Heart right ventricle (tissue), 16 donors: ENCODE measurements around the gene PHKG2. TPM values are rescaled to one million over a fixed set of nuclear protein-coding genes. Genes with fewer than 3 reads are reported as not detected.

ENCODE experiments used
- ATAC-seq, 8 donors: fragments of 200-7000 bp; cut with Tn5 transposase; one replicate each; pipeline ENCODE4 v1.9.1; 2020; ENCODE audit warnings: mild to moderate bottlenecking in 8 of 8, moderate library complexity in 8 of 8, moderate number of reproducible peaks in 1 of 8
- DNase-seq, 2 donors: peaks; one replicate each; pipeline ENCODE4 v3.0.0-alpha.2; 2020
- H3K27ac ChIP-seq, 10 donors: fragments of 200-600 bp; sonication (generic) in 2 of 10; one replicate each; pipeline versions ENCODE4 v1.5.0 to v1.8.0; 2020 to 2022; ENCODE audit warnings: mild to moderate bottlenecking in 3 of 10
- H3K27me3 ChIP-seq, 7 donors: fragments of 200-600 bp; one replicate each; pipeline ENCODE4 v1.8.0; 2021 to 2022; ENCODE audit warnings: mild to moderate bottlenecking in 2 of 7
- H3K36me3 ChIP-seq, 9 donors: fragments of 200-600 bp; sonication (generic) in 1 of 9; one replicate each; pipeline versions ENCODE4 v1.5.0 to v1.8.0; 2020 to 2022; ENCODE audit warnings: mild to moderate bottlenecking in 2 of 9
- H3K4me1 ChIP-seq, 9 donors: fragments of 200-600 bp; sonication (generic) in 1 of 9; one replicate each; pipeline versions ENCODE4 v1.5.0 to v1.8.0; 2020 to 2022; ENCODE audit warnings: mild to moderate bottlenecking in 4 of 9
- H3K4me3 ChIP-seq, 10 donors: fragments of 200-600 bp; sonication (generic) in 2 of 10; one replicate each; pipeline versions ENCODE4 v1.5.0 to v1.8.0; 2020 to 2022; ENCODE audit warnings: mild to moderate bottlenecking in 7 of 10, moderate library complexity in 2 of 10
- H3K9me3 ChIP-seq, 11 donors: fragments of 200-600 bp in 10 of 11; sonication (generic) in 2 of 11; one replicate each; pipeline versions ENCODE4 v1.5.0 to v1.8.0; 2013 to 2022; ENCODE audit warnings: mild to moderate bottlenecking in 2 of 11, control low read depth in 1 of 11, moderate library complexity in 1 of 11
- WGBS, 2 donors: extraction: QIAGEN DNeasy Blood & Tissue Kit; methylation state at CpG; one replicate each; pipeline ENCODE4 v1.1.7; 2013; ENCODE audit warnings: inconsistent platforms in 1 of 2; 5-methylcytosine and 5-hydroxymethylcytosine counted together
- intact Hi-C, 10 donors: fragments of 100-400 bp; cut with DNase I; formaldehyde crosslinking; loops; one replicate each; pipeline versions ENCODE4 v1.11.1 to v1.14.2; 2022
- polyA plus RNA-seq, 2 donors: library from polyadenylated mRNA; stranded (reverse); fragments of 200-250 nt; gene quantifications; one replicate each; pipeline ENCODE4 v1.2.3, GENCODE V29; 2013
- total RNA-seq, 10 donors: library from RNA; stranded (reverse); fragmentation: NEBNext Ultra II Directional in 3 of 10; extraction: Animal tissue kit (Norgen Biotek cat#: 25700) in 3 of 10; gene quantifications; one replicate each; pipeline versions ENCODE4 v1.2.1 to v1.2.4, GENCODE V29; 2021 to 2023
- TF ChIP-seq, protein P1 (sequence below), 9 donors: fragments of 200-600 bp; sonication (generic) in 2 of 9; IDR thresholded peaks; one replicate each; pipeline versions ENCODE4 v1.5.0 to v1.8.0; 2021 to 2022; ENCODE audit warnings: antibody characterized with exemption in 9 of 9, mild to moderate bottlenecking in 5 of 9, moderate library complexity in 1 of 9
- donor health status: Arrhythmogenic right ventricular cardiomyopathy.
- donor health status: ischemic (EF 13 %, LVEDD 7.1; RV severe dilation, severe dysfunction).
- donor health status: healthy with polysubstance abuse.
- donor health status: DM: no; HTN: yes; CAD: no.
- donor health status: DM: no; HTN: no; CAD: no.
- donor health status: ischemic (EF 25% LVEDD 6.9; RV normal size, moderate dysfunction).
- donor health status: ischemic (EF 25% LVEDD 5.7; RV mildly dilated, moderate dysfunction).
- donor health status: healthy.
- donor health status: DM: yes; HTN: yes; CAD: no.
- donor health status: Ischemic cardiomyopathy.
- donor health status: ischemic (EF 35%, LVEDD 5.7; RV mildly dilated, moderate dysfunction).
- donor health status: nonischemic (EF 11% LVEDD 7.7; RV severe dilation, severe dysfunction).
- donor health status: DM: yes; HTN: yes; CAD: no.
- donor health status: PGD.
- donor health status: ischemic (EF 29% LVEDD 5.4; RV normal size, mild dysfunction).
- donor health status: nonischemic (EF 23%, LVEDD 6.1; RV moderate dilation, normal function).

PHKG2 gene
- total and polyA plus RNA-seq, 12 donors: 12.1 to 40.7 (median 15.8) TPM

DNA sequence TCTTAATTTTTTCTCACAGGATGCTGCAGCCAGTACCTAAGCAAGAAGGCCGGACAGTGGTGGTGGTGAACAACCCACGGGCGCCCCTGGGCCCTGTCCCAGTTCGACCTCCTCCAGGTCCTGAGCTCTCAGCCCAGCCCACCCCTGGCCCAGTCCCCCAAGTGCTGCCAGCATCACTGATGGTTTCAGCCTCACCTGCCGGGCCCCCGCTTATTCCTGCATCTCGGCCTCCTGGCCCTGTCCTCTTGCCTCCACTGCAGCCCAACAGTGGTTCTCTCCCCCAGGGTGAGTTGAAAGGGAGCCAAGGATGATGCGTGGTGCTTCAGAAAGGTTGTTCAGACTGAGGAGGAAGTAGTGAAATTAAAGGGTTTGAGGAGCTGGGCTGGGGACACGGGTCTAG lies 27.5 kb upstream of the PHKG2 start:
- no peak for DNase-seq
- ATAC-seq: no peak
- Histone ChIP-seq H3K27me3 (no peaks in the 10 kb centered on the region), H3K4me3 (no peak overlapping the region), H3K9me3 (no peaks in the 10 kb centered on the region), H3K27ac (no peak overlapping the region), H3K36me3 (peaks cover 12 to 100% (median 71%) of the 10 kb centered on the region in 9 donors), H3K4me1 (peaks cover 0 to 26% (median 0%) of the 10 kb centered on the region in 9 donors)
- WGBS, 2 donors: 81 to 82% methylated on average over 9 of the region's 9 CpGs
- TF ChIP-seq, protein P1, sequence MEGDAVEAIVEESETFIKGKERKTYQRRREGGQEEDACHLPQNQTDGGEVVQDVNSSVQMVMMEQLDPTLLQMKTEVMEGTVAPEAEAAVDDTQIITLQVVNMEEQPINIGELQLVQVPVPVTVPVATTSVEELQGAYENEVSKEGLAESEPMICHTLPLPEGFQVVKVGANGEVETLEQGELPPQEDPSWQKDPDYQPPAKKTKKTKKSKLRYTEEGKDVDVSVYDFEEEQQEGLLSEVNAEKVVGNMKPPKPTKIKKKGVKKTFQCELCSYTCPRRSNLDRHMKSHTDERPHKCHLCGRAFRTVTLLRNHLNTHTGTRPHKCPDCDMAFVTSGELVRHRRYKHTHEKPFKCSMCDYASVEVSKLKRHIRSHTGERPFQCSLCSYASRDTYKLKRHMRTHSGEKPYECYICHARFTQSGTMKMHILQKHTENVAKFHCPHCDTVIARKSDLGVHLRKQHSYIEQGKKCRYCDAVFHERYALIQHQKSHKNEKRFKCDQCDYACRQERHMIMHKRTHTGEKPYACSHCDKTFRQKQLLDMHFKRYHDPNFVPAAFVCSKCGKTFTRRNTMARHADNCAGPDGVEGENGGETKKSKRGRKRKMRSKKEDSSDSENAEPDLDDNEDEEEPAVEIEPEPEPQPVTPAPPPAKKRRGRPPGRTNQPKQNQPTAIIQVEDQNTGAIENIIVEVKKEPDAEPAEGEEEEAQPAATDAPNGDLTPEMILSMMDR (IDR thresholded peaks at IDR 0.05): no peak
- intact Hi-C loops: no loop called here

DNA sequence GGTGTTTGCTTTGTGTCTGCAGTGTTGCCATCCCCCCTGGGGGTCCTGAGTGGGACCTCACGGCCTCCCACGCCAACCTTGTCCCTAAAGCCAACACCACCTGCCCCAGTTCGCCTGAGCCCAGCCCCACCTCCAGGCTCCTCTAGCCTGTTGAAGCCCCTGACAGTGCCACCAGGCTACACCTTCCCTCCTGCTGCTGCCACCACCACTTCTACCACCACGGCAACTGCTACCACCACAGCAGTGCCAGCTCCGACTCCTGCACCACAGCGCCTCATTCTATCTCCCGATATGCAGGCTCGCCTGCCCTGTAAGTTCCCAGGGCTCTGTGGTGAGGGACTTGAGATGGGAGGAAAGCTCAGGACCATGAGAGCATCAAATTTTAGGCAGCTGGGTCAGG lies 27.1 kb upstream of the PHKG2 start:
- Histone ChIP-seq H3K4me3 (no peak overlapping the region), H3K36me3 (peaks cover 8 to 100% (median 67%) of the 10 kb centered on the region in 9 donors), H3K4me1 (peaks cover 0 to 25% (median 0%) of the 10 kb centered on the region in 9 donors), H3K27ac (no peak overlapping the region), H3K27me3 (no peaks in the 10 kb centered on the region), H3K9me3 (no peaks in the 10 kb centered on the region)
- ATAC-seq: no peak
- no peak for DNase-seq
- 94% methylated on average over 8 of the region's 8 CpGs for WGBS, 2 donors
- intact Hi-C loops: no loop called here
- TF ChIP-seq, protein P1 (IDR thresholded peaks at IDR 0.05): no peak

DNA sequence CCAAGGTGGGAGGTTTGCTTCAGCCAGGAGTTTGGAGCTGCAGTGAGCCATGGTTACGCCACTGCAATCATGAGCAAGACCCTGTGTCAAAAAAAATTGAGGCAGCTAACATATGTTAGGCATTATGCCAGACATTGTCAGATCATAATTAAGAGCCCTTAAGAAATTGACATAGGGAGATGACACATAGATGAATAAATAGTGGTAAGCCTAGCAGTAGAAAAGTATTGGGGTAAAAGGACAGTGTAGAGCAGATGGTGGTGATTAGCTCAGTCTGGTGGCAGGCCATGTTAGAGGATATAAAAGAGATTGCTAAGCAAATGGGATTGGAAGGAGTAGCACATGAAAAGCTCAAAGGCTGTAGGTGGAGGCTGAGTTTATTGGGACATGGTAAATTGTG lies 26.6 kb upstream of the PHKG2 start:
- peaks cover 0 to 20% (median 0%) of the 10 kb centered on the region in 9 donors for H3K4me1 ChIP-seq
- H3K4me3 ChIP-seq: no peak overlapping the region
- H3K36me3 ChIP-seq: peaks cover 4 to 100% (median 65%) of the 10 kb centered on the region in 9 donors
- H3K27me3 ChIP-seq: no peaks in the 10 kb centered on the region
- no peak overlapping the region for H3K27ac ChIP-seq
- 91 to 98% methylated on average over 1 of the region's 1 CpG for WGBS, 2 donors
- intact Hi-C loops: no loop called here
- ATAC-seq (no peak), DNase-seq (no peak)
- TF ChIP-seq, protein P1 (IDR thresholded peaks at IDR 0.05): no peak
- H3K9me3 ChIP-seq: no peaks in the 10 kb centered on the region

DNA sequence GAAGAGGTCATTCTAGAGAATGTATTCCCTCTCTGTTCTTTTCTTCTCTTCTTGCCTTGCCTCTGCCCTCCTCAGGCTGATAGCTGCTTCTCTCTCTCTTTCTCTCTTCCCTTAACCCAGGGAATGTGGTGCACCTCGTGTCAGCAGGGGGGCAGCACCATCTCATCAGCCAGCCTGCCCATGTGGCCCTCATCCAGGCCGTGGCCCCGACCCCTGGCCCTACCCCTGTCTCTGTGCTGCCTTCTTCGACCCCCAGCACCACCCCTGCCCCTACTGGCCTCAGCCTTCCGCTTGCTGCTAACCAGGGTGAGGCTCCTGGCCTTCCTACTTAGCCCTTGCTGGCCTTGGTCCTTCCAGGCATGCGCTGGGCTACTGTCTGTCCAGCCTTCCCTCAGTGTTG lies 25.8 kb upstream of the PHKG2 start:
- Histone ChIP-seq H3K27ac (no peak overlapping the region), H3K4me1 (peaks cover 0 to 20% (median 0%) of the 10 kb centered on the region in 9 donors), H3K27me3 (no peaks in the 10 kb centered on the region), H3K36me3 (peaks cover 4 to 100% (median 65%) of the 10 kb centered on the region in 9 donors), H3K9me3 (no peaks in the 10 kb centered on the region), H3K4me3 (no peak overlapping the region)
- WGBS, 2 donors: 67 to 74% methylated on average over 6 of the region's 6 CpGs
- intact Hi-C loops: no loop called here
- peak in 3 of 8 donors; percentile 4 to 36 (median 17) for ATAC-seq
- TF ChIP-seq, protein P1 (IDR thresholded peaks at IDR 0.05): peak in 5 of 9 donors; percentile 8 to 27 (median 18)
- DNase-seq: no peak
